ENCODE data around the gene C14orf132.

The C14orf132 gene

DNA sequence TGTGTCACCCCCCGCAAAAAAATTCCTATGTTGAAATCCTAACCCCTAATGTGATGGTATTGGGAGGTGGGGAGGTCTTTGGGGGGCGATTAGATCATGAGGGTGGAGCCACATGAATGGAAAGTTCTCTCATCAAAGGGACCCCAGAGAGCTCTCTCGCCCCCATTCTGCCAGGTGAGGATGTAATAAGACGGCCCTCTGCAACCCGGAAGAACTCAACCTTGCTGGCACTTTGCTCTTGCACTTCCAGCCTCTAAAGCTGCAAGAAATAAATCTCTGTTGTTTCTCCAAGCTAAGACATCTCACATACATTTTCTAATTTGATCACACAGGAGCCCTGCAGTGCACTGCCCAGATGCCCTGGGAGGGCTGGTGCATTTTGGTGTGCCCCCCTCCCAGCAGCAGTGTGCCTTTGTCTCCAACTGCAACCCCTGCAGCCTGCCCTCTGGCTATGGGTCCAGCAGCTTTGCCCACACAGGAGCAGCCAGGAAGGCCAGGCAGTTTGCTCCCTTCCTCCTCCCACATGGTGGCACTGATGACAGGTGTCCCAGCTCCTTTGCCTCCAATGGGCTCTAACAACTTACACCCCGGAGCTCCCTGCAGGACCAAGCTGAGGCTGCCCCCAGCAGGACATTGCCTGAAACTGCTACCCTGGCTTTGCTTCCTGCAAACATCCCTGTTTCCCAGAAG is 59.3 kb downstream of the C14orf132 start:
- DNase-seq (ENCODE audit: low spot score) = peak; percentile 69

GRCh38 chr14:96098999-96099335 is 59.8 kb downstream of the C14orf132 start:
- DNase-seq (ENCODE audit: low spot score) = no peak

DNA sequence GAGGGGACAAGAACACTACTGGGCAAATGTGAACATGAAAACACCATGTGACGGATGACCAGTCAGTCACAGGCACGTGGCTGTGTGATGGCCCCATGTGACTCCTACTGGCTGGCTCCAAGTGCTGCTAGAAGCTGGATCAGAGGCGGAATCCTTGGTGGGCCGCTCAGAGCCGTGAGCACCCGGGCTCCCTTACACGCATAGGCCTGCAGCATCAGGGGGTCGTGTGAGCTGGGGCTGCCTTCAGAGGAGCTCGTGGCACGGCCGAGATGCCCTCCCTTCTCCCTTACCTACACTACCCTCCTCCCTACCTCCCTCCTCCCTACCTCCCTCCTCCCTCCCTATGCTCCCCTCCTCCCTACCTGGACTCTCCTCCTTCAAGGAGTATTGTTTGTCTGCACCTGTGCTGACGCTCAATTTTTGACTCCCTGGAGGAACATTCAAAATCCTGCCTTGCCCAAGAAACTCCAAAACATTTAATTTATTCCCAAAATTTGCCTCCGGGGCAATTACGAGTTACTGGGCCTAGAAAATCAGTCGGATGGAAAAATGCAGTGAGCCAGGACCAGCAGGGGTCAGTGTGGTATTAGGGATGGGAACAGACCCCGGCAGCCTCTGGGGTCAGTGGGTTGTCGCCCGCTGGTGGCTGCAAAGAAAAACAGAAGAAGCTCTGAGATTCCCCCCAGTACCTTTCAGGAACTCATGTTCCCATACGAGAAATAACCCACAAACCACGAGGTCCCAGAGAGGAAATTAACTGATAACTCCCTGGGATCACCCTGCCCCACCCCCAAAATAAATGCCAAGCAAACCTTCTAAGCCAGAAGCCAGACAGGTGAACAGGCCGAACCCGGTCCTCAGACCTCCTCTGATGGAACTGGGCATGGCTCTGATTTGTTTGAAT is 61.3 kb downstream of the C14orf132 start:
- DNase-seq (ENCODE audit: low spot score) = peak; percentile 86

DNA sequence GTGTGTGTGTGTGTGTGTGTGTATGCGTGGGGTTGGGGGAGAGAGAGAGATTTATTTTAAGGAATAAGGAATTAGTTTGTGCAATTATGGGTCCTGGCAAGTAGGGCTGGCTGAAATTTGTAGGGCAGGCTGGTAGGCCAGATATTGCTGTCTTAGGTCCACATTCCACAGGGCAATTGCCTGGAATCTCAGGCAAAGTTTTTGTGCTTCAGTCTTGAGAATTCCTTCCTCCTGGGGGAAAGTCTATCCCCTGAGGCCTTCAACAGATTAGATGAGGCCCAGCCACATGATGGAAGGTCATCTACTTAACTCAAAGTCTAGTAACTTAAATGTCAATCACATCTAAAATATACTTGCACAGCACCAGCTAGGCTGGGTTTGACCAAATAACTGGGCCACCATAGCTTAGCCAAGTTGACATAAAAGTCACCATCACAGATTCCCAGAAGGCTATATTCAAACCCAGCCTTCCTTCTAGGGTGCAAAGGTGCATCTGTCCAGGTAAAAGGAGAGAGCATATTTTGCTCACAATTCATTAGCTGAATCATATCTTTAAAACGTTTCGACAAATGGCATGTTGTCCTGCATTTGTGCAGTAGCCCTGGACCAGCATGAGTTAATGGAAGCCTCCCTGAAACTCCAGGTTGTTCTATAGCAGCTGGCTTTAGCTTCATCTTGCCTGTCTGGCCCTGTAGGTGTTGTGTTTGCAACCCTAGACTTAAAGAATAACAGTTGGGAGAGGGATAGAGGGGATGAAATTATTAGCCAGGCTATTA is 63.1 kb downstream of the C14orf132 start:
- no peak for DNase-seq (ENCODE audit: low spot score)

DNA sequence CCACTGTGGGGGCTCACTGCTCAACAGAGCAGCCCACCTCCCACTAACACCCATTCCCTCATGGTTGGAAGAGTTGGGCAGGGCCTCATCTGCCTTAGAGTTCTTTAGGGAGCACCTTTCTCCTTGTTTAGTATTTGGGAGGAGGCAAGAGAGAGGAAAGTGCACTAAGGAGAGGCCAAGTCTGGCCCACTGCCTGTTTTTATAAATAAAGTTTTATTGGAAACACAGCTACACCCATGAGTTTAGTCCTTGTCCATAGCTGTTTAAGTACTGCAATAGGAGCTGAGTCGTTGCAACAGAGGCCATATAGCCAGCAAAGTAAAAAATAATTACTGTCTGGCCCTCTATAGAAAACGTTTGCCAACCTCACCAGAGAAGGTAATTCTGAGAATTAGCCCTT is 63.9 kb downstream of the C14orf132 start:
- no peak for DNase-seq (ENCODE audit: low spot score)

- no peak for DNase-seq (ENCODE audit: low spot score)
These were observed 64.6 kb downstream of the C14orf132 start for GRCh38 chr14:96103560-96104460.

DNA sequence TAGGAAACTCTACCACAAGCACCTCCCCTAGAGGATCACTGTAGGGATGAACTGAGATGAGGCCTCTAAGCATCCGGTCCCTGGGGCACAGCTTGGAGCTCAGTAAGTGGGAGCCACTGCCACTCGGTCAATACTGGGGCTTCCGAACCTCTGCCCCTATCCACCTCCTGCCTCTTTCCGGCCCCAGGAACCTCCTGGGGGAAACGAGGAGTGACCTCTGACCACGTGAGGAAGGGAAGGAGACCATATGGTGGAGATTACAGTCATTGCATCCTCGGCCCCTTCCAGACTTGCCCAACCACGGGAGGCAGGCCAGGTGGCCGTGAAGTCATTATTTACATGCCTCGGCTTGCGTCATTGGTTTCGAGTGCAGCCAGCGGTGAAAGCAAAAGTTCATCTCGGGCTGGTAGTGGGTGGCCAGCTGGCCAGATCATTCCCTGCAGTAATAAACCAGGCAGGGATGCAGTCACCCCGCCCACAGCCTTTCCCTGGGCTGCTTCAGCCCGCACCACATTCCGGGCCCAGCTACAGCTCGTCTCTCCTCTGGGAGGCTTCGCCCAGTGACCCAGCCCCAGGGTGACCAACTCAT is 65.4 kb downstream of the C14orf132 start:
- DNase-seq (ENCODE audit: low spot score) = no peak

DNA sequence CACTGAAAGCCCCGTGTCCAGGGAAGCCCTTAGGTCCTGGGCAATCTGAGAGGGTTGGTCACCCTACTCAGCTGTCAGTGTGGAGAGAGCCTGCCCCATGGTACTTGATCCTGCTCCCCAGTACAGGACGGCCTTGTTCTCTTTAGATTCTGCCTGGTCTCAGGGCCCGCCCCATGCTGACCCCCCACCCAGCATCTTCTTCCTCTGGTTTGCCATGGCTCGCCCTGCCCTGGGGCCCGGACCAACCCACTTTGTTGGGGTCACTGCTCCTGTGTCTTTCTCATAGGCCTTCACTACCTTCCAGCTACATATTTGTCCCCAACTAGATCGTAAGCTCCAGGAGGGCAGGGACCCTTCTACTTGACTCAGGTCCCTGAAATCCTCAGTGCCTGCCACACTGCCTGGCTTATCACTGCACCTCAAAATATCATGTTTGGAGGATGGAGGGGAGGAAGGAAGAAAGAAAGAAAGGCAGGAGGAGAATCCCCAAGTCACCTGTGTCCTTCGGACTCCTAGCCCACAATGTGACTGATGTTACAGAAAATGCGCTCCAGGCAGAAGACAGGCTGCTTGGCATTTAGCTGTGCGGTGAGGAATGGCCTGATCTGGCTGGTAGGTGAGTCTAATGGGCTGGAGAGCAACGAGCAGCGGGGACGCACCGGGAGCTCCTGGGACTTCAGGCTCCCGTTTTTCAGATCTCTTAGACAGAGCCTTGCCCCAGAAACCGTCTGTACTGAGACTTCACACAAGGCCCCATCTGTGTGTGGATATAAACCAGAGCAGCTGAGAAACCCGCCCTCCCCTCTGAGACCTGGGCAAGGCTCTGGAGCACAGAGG is 66.1 kb downstream of the C14orf132 start:
- no peak for DNase-seq (ENCODE audit: low spot score)

DNA sequence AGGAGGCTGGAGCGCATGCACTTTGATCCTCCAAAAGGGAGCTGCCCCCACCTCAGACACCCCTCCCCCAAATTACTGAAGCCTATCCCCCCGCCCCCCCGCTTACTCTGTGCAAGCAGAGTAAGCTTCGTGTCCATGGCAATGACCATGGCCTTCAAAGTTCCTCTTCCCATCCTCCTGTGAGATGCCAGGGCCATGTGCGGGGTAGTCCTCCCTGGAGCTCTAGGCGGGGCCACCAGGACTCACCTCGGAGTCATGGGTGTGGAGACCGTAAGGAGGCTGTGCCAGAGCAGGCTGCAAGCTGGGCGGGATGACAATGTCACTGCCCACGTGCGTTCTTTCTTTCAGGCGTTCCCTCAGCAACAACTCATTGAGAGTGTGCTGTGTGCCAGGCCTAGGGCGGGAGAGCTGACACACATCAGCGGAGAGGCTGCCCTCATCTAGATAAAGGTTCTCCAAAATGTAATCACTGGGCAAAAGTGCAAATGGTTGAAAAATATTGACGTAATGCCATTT is 66.8 kb downstream of the C14orf132 start:
- peak; percentile 41 for DNase-seq (ENCODE audit: low spot score)

DNA sequence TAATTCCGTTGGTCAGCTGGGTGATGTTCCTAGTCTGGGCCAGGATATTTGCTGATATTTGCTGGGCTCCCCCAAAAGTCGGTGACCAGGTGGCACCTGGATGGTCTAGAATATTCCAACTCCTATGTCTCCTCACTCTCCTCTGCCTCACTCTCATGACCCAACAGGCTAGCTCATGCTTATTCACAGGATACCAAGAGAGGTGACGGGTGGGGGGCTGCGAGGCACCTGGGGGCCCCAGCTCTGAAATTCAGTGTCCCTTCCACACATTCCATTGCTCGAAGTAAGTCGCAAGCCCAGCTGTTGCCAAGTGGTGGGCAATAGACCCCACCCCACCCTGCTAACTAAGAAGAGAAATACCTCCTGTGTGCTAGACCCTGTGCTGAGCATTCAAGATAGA is 67.7 kb downstream of the C14orf132 start:
- DNase-seq (ENCODE audit: low spot score) = no peak

- DNase-seq (ENCODE audit: low spot score) = no peak
These were observed 69.1 kb downstream of the C14orf132 start for GRCh38 chr14:96108061-96108795.

GRCh38 chr14:96108911-96109310 is 69.7 kb downstream of the C14orf132 start:
- no peak for DNase-seq (ENCODE audit: low spot score)

DNA sequence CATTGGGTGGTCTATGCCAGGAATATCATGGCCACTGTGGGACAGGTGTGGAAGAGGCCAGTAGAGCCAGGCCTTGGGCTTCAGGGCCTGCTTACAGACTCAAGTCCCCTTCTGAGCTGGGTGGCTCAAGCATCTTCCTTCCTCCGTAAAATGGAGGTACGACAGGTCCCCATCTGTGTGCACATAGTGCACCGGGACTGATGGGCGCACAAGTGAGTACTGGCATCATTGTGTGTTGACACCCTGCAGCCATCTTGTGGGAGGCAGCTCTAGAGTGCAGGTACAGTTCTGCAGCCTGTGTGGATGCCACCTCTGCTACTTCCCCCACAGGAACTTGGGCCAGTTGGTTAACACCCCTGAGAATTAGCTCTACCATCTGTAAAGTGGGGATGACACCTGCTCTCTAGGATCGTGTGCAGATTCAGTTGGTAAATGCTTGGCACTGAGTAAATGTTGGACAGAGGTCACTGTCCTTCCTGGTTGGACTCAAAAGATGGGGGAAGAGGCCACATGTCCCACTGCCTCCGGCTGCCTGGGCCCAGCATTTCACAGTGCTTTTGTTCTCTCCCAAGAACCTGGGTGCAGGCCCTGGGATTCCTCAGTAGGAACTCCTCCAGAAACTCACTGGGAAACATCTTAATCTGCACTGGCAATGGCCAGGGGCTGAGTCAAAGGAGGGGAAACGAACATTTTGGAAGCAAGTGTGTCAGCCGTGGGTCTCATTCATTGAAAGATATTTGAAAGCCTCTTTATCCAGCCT is 70.6 kb downstream of the C14orf132 start:
- no peak for DNase-seq (ENCODE audit: low spot score)

DNA sequence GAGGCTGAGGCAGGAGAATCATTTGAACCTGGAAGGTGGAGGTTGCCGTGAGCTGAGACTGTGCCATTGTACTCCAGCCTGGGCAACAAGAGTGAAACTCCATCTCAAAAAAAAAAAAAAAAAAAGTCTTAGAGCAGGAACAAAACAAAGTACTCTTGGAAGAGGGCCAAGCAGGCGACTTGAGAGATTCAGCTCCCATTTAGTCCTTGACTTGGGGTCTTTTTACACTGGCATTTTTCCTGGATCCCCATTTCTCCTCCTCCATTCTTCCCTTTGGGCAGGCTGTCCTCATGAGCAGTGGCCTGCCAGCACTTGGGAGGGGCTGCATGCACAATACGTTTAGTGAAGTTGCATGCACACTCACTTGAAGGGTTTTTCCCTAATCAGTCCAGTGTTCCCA is 72.9 kb downstream of the C14orf132 start:
- no peak for DNase-seq (ENCODE audit: low spot score)

DNA sequence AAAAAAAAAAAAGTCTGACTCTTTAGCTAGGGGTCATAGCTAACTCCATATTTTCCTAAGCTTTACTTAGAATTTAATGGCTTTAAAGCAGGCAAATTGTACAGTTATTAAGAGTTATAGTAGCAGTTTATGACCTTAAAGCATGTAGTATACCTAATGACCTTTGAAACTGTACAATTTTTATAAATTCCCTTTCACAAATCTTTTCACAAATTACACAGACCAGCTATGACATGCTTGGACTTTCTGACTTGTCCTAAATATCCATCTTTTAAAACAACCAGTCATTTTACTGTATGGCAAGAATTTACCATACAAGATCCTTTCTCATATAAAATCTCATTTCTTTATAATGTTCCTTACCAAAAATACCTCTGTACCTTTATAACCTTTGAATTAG is 74.8 kb downstream of the C14orf132 start:
- no peak for DNase-seq (ENCODE audit: low spot score)

DNA sequence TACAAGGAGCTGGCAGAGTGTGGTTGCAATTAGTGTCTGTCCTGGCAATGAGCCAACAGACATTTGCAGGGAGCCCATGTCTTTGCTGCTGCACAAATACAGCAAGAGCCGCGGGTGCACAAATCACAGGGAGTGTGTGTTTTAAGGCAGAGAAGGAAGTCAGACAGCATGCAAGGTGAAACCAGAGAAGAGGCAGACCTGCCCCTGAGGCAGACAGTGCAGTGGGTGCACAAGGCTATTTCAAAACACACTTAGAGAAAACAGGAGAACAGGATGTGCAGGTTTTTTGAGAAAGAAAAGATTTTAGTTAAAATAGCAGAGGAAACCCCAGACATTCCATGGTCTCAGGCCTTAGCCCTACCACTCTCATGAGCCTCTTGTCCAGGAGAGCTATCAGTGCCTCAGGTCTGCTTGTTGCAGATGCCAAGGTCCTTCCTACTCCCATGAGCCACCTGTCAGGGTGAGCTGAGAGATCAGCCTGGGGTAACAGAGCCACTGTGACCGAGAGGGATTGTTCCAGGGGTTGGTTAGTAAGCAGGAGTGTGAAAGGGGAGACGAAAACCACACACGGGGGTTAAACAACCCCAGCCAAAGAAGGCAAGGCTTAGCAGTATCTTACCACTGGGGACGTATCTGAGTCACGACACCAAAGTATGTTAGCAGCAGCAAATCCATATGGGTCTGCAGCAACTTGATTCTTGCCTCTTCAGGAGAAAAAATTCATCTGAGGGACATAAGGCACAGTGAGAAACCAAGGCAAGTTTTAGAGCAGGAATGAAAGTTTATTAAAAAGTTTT is 78.1 kb downstream of the C14orf132 start:
- DNase-seq (ENCODE audit: low spot score) = no peak

- no peak for DNase-seq (ENCODE audit: low spot score)
These were observed 78.8 kb downstream of the C14orf132 start for GRCh38 chr14:96117960-96118359.

GRCh38 chr14:96118391-96118790 is 79.2 kb downstream of the C14orf132 start:
- DNase-seq (ENCODE audit: low spot score) = no peak

All from putamen (tissue), 1 donor.